Stomach smooth muscle (tissue), 2 donors: ENCODE data around the gene RUNX3.
"Not testable (repeated sequence)": the region's sequence is repeated elsewhere in the genome, so short reads cannot be mapped to it uniquely, and the experiment has no call there.

Experiments
- H3K27ac ChIP-seq: one replicate; pipeline ENCODE4 v1.7.0; 2013; ENCODE audit warnings: mild to moderate bottlenecking, low read length, inconsistent platforms
- H3K27me3 ChIP-seq, 2 donors: one replicate each; pipeline ENCODE4 v1.7.0; 2013; ENCODE audit warnings: low read length in 2 of 2; ENCODE audit not compliant: insufficient read depth in 2 of 2, control insufficient read depth in 1 of 2
- H3K36me3 ChIP-seq, 2 donors: one replicate each; pipeline ENCODE4 v1.7.0; 2013; ENCODE audit warnings: low read length in 2 of 2; ENCODE audit not compliant: control insufficient read depth in 2 of 2, insufficient read depth in 2 of 2
- H3K4me1 ChIP-seq: one replicate; pipeline ENCODE4 v1.7.0; 2013; ENCODE audit warnings: low read length; ENCODE audit not compliant: control insufficient read depth, insufficient read depth
- H3K4me3 ChIP-seq, 2 donors: one replicate each; pipeline ENCODE4 v1.7.0; 2013; ENCODE audit warnings: low read length in 2 of 2
- H3K9ac ChIP-seq, 2 donors: one replicate each; pipeline ENCODE4 v1.7.0; 2013; ENCODE audit warnings: low read length in 2 of 2, mild to moderate bottlenecking in 1 of 2
- H3K9me3 ChIP-seq, 2 donors: one replicate each; pipeline ENCODE4 v1.7.0; 2013; ENCODE audit warnings: low read length in 2 of 2; ENCODE audit not compliant: control insufficient read depth in 2 of 2
- donor health status: healthy.
- donor health status: Pancreatic carcinoma.

Gene RUNX3

DNA sequence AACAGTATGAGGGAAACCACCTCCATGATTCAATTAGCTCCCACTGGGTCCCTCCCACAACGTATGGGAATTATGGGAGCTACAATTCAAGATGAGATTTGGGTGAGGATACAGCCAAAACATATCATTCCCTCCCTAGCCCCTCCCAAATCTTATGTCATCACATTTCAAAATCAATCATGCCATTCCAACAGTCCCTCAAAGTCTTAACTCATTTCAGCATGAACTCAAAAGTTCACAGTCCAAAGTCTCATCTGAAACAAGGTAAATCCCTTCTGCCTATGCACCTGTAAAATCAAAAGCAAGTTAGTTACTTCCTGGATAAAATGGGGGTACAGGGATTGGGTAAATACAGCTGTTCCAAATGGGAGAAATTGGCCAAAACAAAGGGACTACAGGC, 38.7 kb downstream of the RUNX3 start:
- not testable (repeated sequence) for H3K36me3 ChIP-seq, H3K27me3 ChIP-seq, H3K4me3 ChIP-seq, H3K27ac ChIP-seq, H3K9me3 ChIP-seq, H3K9ac ChIP-seq, H3K4me1 ChIP-seq

DNA sequence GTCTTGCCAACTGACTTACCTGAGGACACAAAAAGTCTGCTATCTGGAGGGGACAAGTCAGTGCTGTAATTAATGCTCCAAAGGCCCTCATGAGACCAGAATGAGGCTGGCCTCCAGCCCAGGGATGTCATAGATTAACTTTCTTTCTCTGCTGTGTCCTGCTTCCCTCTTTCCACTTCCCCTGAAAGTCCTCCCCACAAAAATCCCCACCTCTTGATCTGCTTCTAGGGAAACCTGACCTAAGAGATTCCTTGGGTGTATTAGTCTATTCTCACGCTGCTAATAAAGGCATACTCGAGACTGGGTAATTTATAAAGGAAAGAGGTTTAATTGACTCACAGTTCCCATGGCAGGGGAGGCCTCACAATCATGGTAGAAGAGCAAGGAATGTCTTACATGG, 39.2 kb downstream of the RUNX3 start:
- H3K9ac ChIP-seq: no peak overlapping the region
- H3K4me3 ChIP-seq: no peak overlapping the region
- no peaks in the 10 kb centered on the region for H3K4me1 ChIP-seq
- H3K27me3 ChIP-seq: peaks cover 3% of the 10 kb centered on the region in 2 donors
- peaks cover 0 to 10% of the 10 kb centered on the region in 2 donors for H3K9me3 ChIP-seq
- H3K27ac ChIP-seq: no peak overlapping the region
- H3K36me3 ChIP-seq: no peaks in the 10 kb centered on the region

DNA sequence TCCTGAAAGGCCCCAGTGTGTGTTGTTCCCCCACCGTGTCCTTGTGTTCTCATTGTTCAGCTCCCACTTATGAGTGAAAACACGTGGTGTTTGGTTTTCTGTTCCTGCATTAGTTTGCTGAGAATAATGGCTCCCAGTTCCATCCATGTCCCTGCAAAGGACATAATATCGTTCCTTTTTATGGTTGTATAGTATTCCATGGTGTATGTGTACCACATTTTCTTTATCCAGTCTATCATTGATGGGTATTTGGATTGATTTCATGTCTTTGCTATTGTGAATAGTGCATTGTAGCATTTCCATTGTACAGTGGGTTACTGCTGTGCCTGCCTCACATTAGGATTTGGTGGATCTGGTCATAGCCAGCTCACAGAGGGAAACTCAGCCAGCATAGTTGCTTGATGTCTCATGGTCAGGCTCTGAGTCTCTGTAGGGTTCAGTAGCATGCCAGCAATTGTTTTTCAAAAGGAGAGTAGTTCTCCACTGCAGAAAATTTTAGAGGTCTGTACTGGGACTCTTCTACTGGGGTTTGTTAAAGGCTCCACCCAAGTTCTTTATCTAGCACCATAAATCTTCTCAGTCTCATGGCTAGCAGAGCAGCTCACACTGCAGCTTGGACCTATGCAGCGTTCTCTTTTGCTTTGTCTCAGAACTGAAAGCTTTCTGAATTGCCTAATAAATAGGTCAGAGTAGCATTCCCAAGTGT, 41.0 kb downstream of the RUNX3 start:
- Histone ChIP-seq H3K36me3 (no peaks in the 10 kb centered on the region), H3K27ac (no peak overlapping the region), H3K9me3 (peaks cover 0 to 10% of the 10 kb centered on the region in 2 donors), H3K4me1 (no peaks in the 10 kb centered on the region), H3K9ac (no peak overlapping the region), H3K27me3 (peaks cover 2 to 3% of the 10 kb centered on the region in 2 donors), H3K4me3 (no peak overlapping the region)

DNA sequence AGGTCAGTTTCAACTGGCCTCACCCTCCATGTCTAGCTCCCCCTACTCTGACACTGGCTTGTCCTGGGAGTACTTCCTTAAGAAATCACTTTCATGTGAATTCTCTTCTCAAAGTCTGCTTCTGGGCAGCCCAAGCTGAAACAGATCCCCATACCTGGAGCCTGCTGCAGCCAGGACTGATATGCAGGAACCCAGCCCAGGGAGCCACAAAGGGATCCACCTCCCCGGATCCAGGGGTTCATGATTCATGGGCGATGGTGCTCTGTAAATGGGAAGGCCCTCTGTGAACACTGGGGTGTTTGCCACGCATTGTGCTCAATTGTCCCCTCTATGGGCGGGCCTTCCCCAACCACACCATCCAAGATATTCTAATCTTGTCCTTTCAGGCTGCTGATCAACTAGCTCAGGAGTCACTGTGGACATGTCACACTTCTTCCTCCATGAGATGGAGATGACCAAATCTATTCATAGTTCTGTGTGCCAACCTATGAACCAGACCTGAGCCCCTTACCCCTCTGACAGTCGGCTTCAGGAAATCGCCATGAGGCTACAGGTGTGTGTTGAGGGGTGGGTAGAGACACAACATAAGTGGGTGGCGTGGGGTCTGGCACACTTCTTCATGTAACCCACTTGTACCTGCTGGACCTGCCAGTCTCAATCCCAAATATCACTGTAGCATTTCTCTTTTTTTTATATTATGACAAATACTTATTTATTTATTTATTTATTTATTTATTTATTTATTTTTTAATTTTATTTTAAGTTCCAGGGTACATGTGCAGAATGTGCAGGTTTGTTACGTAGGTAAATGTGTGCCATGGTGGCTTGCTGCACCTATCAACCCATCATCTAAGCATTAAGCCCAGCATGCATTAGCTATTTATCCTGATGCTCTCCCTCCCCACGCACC, 41.8 kb downstream of the RUNX3 start:
- Histone ChIP-seq H3K27me3 (peaks cover 2 to 3% of the 10 kb centered on the region in 2 donors), H3K4me1 (no peaks in the 10 kb centered on the region), H3K9me3 (peaks cover 0 to 10% of the 10 kb centered on the region in 2 donors), H3K4me3 (no peak overlapping the region), H3K27ac (no peak overlapping the region), H3K9ac (no peak overlapping the region), H3K36me3 (no peaks in the 10 kb centered on the region)

DNA sequence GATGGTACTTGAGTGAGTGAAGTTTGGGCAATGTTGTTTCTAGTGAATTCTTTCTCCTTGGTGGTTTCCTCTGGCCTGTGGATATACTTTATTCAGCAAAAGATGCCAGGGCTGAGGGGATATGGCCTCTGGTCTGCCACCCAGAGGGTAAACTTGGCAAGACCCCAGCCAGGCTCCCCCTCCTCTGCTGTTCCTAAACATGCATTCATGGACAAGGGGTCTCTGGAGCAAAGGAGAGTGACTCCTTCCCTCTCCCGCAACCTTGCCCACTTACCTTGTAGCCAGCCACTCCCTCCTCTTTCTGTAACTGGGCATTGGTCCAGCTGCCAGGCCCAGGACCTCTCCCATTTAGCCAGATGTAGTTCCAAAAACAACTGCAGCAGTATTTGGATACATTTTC, 43.8 kb downstream of the RUNX3 start:
- H3K36me3 ChIP-seq: no peaks in the 10 kb centered on the region
- peaks cover 2 to 3% of the 10 kb centered on the region in 2 donors for H3K27me3 ChIP-seq
- H3K9me3 ChIP-seq: peaks cover 0 to 6% of the 10 kb centered on the region in 2 donors
- no peak overlapping the region for H3K27ac ChIP-seq
- no peaks in the 10 kb centered on the region for H3K4me1 ChIP-seq
- no peak overlapping the region for H3K4me3 ChIP-seq
- H3K9ac ChIP-seq: no peak overlapping the region

DNA sequence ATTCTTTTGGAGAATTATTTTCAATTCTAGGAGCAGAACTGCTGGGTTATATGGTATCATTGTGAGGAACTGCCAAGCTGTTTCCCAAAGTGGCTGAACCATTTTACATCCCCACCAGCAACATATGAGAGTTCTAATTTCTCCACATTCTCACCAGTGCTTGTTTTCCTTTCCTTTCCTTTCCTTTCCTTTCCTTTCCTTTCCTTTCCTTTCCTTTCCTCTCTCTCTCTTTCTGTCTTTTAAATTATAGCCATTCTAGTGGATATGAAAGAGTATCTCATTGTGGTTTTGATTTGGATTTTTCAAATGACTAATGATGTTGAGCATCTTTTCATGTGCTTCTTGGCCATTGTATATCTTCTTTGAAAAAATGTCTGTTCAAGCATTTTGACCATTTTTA, 45.3 kb downstream of the RUNX3 start:
- Histone ChIP-seq H3K4me1 (no peaks in the 10 kb centered on the region), H3K9ac (no peak overlapping the region), H3K27ac (no peak overlapping the region), H3K36me3 (no peaks in the 10 kb centered on the region), H3K27me3 (peaks cover 2 to 3% of the 10 kb centered on the region in 2 donors), H3K4me3 (no peak overlapping the region), H3K9me3 (peaks cover 0 to 3% of the 10 kb centered on the region in 2 donors)

DNA sequence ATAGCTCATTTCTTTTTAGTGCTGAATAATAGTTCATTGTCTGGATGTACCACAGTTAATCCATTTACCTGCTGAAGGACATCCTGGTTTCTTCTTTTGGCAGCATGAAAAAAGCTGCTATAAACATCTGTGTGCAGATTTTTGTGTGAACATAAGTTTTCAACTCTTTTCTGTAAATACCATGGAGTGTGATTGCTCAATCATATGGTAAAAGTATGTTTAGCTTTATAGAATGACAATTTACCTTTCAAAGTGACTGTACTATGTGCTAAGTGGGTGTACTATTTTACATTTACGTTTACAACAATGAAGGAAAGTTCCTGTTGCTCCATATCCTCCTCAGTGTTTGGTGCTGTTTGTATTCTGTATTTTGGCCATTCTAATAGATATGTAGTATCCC, 49.0 kb downstream of the RUNX3 start:
- Histone ChIP-seq H3K4me3 (no peak overlapping the region), H3K9me3 (no peaks in the 10 kb centered on the region), H3K27me3 (peaks cover 0 to 9% of the 10 kb centered on the region in 2 donors), H3K9ac (no peak overlapping the region), H3K4me1 (peaks cover 2% of the 10 kb centered on the region), H3K36me3 (no peaks in the 10 kb centered on the region), H3K27ac (no peak overlapping the region)

DNA sequence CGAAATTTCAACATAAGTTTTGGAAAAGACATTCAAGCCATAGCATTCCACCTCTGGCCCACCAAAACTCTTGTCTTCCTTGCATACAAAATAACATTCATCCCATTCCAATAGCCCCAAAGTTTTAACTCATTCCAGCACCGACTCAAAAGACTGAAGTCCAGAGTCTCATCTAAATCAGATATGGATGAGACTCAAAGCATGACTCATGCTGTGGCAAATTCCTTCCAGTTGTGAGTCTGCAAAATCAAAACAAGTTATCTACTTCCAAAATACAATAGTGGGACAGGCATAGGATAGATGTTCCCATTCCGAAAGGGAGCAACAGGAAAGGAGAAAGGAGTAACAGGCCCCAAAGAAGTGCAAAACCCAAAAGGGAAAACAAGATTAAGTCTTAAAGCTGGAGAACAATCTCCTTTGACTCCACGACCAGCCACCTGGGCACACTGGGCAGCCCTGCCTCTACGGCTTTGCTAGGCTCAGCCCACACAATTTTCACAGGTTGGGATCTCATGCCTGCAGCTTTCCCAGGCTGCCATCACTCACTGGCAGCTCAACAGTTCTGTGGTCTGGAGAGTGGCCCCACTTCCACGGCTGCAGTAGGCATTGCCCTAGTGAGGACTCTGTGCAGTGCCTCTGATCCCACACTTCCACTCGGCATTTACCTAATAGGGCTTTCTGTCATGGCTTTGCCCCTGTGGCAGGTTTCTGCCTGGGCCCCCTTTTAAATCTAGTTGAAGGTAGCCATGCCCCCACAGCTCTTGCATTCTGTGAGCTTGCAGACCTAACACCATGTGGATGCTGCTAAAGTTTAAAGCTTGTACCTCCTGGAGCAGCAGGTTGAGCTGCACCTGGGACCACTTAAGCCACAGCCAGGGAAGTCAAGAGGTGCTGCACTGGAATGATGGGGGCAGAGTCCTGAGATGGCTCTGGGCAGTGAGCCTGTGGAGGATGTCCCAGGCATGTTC, 51.0 kb downstream of the RUNX3 start:
- Histone ChIP-seq H3K27me3 (peaks cover 0 to 13% of the 10 kb centered on the region in 2 donors), H3K36me3 (no peaks in the 10 kb centered on the region), H3K4me1 (peaks cover 2% of the 10 kb centered on the region), H3K4me3 (no peak overlapping the region), H3K27ac (no peak overlapping the region), H3K9ac (no peak overlapping the region), H3K9me3 (no peaks in the 10 kb centered on the region)

DNA sequence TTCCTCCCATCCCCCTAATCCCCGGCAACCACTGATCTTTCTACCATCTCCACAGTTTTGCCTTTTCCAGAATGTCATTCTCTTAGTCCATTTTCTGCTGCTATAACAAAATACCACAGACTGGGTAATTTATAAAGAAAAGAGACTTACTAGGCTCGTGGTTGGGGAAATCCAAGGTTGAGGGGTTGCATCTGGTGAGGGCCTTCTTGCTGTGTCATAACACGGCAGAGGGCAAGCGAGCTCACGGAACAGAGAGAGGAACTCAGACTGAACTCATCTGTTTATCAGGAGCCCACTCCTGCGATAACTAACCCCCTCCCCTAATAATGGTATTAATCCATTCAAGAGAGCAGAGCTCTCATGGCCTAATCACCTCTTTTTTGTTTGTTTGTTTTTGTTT, 52.0 kb downstream of the RUNX3 start:
- Histone ChIP-seq H3K4me1 (peaks cover 2% of the 10 kb centered on the region), H3K27ac (no peak overlapping the region), H3K36me3 (no peaks in the 10 kb centered on the region), H3K4me3 (no peak overlapping the region), H3K9me3 (no peaks in the 10 kb centered on the region), H3K9ac (no peak overlapping the region), H3K27me3 (peaks cover 0 to 13% of the 10 kb centered on the region in 2 donors)

DNA sequence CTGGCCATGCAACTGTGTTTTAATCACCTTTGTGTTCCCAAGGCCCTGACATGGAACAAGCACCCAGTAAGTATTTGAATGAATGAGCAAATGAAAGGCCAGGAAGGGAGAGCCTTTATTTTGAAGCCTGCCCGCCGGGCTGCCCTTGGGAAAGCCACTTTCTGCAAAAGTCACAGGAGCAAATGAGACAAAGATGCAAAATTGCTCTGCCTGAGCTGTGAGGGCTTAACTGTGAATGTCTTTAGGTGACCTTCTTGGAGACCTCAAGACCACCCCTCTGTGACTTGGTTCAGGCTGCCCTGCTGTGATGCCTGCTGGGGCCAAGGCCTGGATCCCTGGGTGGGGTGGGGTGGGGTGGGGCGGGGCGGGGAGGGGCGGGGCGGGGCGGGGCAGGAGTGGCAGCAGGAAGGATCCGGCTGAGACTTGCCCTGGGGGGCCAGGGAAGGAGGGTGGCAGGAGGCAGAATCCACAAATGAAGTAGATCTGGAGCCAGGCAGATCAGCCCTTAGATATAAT, 54.0 kb downstream of the RUNX3 start:
- H3K27ac ChIP-seq: no peak overlapping the region
- H3K9ac ChIP-seq: no peak overlapping the region
- no peak overlapping the region for H3K4me3 ChIP-seq
- peaks cover 3 to 16% of the 10 kb centered on the region in 2 donors for H3K27me3 ChIP-seq
- no peaks in the 10 kb centered on the region for H3K9me3 ChIP-seq
- H3K4me1 ChIP-seq: peaks cover 2% of the 10 kb centered on the region
- no peaks in the 10 kb centered on the region for H3K36me3 ChIP-seq
